Measurements from ENCODE around the gene CHRNB1.

CHRNB1 gene

GRCh38 chr17:7416323-7416722 is 28.5 kb upstream of the CHRNB1 start:
- no peak for DNase-seq

GRCh38 chr17:7417056-7417655 is 27.7 kb upstream of the CHRNB1 start:
- no peak for DNase-seq

- no peak for DNase-seq
Observed at GRCh38 chr17:7418472-7419152, 26.2 kb upstream of the CHRNB1 start.

- no peak for DNase-seq
Observed at GRCh38 chr17:7419819-7420610, 24.8 kb upstream of the CHRNB1 start, which contains the start of gene SPEM1. SPEM1 (plus strand) TSS chr17:7420324; CDS start chr17:7420385, 61 bp downstream.

- DNase-seq = no peak
Observed at GRCh38 chr17:7421186-7421585, 23.7 kb upstream of the CHRNB1 start.

GRCh38 chr17:7423679-7424078 is 21.2 kb upstream of the CHRNB1 start:
- DNase-seq = no peak

- no peak for DNase-seq
Observed at GRCh38 chr17:7425316-7425715, 19.5 kb upstream of the CHRNB1 start, which contains the start of gene SPEM2. SPEM2 (plus strand) TSS chr17:7425616; CDS start chr17:7425689, 73 bp downstream.

- no peak for DNase-seq
Observed at GRCh38 chr17:7425756-7426155, 19.1 kb upstream of the CHRNB1 start.

- no peak for DNase-seq
Observed at GRCh38 chr17:7426203-7426863, 18.5 kb upstream of the CHRNB1 start.

GRCh38 chr17:7426896-7427489 is 17.9 kb upstream of the CHRNB1 start:
- DNase-seq = no peak

GRCh38 chr17:7427549-7427948 is 17.3 kb upstream of the CHRNB1 start:
- no peak for DNase-seq

- DNase-seq = no peak
Observed at GRCh38 chr17:7428557-7428956, 16.3 kb upstream of the CHRNB1 start, which contains the start of gene SPEM3. SPEM3 (plus strand) TSS chr17:7428857; CDS start chr17:7428903, 46 bp downstream.

- no peak for DNase-seq
Observed at GRCh38 chr17:7429722-7430121, 15.1 kb upstream of the CHRNB1 start.

GRCh38 chr17:7431231-7431630 is 13.6 kb upstream of the CHRNB1 start:
- DNase-seq = no peak

- no peak for DNase-seq
Observed at GRCh38 chr17:7432296-7432695, 12.6 kb upstream of the CHRNB1 start.

- DNase-seq = peak; percentile 62
Observed at GRCh38 chr17:7435676-7436555, 8.9 kb upstream of the CHRNB1 start.

GRCh38 chr17:7436556-7437368 is 8.1 kb upstream of the CHRNB1 start:
- DNase-seq = peak; percentile 83

- DNase-seq = no peak
Observed at GRCh38 chr17:7437369-7437863, 7.4 kb upstream of the CHRNB1 start.

GRCh38 chr17:7437950-7438614 is 6.8 kb upstream of the CHRNB1 start:
- peak; percentile 76 for DNase-seq
